Neural cell (in vitro differentiated cells): Measurements from ENCODE around the gene KIR3DL1.
"Not testable (repeated sequence)": the region's sequence is repeated elsewhere in the genome, so short reads cannot be mapped to it uniquely, and the experiment has no call there.

Source experiments
- CTCF ChIP-seq: fragments of 450-650 bp; IDR thresholded peaks from 2 replicates; pipeline ENCODE4 v1.5.1; 2014; ENCODE audit warnings: antibody characterized with exemption, mild to moderate bottlenecking, moderate library complexity; ENCODE audit not compliant: poor library complexity, severe bottlenecking
- EZH2 ChIP-seq: fragments of 200-600, 300-800 bp; shearing (Covaris generic), sonication (generic); IDR thresholded peaks from 2 replicates; pipeline ENCODE4 v1.6.1; 2014; ENCODE audit warnings: antibody characterized with exemption, low read length, borderline replicate concordance, mild to moderate bottlenecking; ENCODE audit not compliant: insufficient read depth, poor library complexity, severe bottlenecking
- POLR2AphosphoS5 ChIP-seq: IDR thresholded peaks from 2 replicates; pipeline ENCODE4 v1.6.1; 2012
- RAD21 ChIP-seq: fragments of 450-650 bp; conservative IDR thresholded peaks from 2 replicates; pipeline ENCODE4 v1.6.1; 2014; ENCODE audit warnings: antibody characterized with exemption, mild to moderate bottlenecking, moderate library complexity
- SMC3 ChIP-seq: fragments of 450-650 bp; conservative IDR thresholded peaks from 2 replicates; pipeline ENCODE4 v1.6.1; 2014; ENCODE audit warnings: antibody characterized with exemption, mild to moderate bottlenecking, moderate library complexity; ENCODE audit not compliant: poor library complexity
- TF ChIP-seq, protein P1 (sequence below): IDR thresholded peaks from 2 replicates; pipeline ENCODE4 v1.6.1; 2012; ENCODE audit warnings: borderline replicate concordance

- TF ChIP-seq EZH2, CTCF, SMC3, RAD21, POLR2AphosphoS5: not testable (repeated sequence)
- TF ChIP-seq, protein P1, sequence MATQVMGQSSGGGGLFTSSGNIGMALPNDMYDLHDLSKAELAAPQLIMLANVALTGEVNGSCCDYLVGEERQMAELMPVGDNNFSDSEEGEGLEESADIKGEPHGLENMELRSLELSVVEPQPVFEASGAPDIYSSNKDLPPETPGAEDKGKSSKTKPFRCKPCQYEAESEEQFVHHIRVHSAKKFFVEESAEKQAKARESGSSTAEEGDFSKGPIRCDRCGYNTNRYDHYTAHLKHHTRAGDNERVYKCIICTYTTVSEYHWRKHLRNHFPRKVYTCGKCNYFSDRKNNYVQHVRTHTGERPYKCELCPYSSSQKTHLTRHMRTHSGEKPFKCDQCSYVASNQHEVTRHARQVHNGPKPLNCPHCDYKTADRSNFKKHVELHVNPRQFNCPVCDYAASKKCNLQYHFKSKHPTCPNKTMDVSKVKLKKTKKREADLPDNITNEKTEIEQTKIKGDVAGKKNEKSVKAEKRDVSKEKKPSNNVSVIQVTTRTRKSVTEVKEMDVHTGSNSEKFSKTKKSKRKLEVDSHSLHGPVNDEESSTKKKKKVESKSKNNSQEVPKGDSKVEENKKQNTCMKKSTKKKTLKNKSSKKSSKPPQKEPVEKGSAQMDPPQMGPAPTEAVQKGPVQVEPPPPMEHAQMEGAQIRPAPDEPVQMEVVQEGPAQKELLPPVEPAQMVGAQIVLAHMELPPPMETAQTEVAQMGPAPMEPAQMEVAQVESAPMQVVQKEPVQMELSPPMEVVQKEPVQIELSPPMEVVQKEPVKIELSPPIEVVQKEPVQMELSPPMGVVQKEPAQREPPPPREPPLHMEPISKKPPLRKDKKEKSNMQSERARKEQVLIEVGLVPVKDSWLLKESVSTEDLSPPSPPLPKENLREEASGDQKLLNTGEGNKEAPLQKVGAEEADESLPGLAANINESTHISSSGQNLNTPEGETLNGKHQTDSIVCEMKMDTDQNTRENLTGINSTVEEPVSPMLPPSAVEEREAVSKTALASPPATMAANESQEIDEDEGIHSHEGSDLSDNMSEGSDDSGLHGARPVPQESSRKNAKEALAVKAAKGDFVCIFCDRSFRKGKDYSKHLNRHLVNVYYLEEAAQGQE, result not testable (repeated sequence)
Measured at GRCh38 chr19:54863459-54863858, 47.2 kb downstream of the KIR3DL1 start.
